Right atrium auricular region (tissue), 2 donors: ENCODE results near the gene CLEC4G. TPM values are rescaled to one million over a fixed set of nuclear protein-coding genes. Genes with fewer than 3 reads are reported as not detected.
"Not testable (repeated sequence)": the region's sequence is repeated elsewhere in the genome, so short reads cannot be mapped to it uniquely, and the experiment has no call there.

ENCODE experiments used
- DNase-seq: peaks from one replicate; pipeline ENCODE4 v3.0.0-alpha.2; 2019; ENCODE audit warnings: low spot score
- H3K27ac ChIP-seq, 2 donors: fragments of 200-600 bp; sonication (generic); 1 replicate in 1 of 2; 2 replicates in 1 of 2; pipeline ENCODE4 v1.5.1; 2016 to 2019
- H3K27me3 ChIP-seq, 2 donors: fragments of 200-600 bp; sonication (generic); one replicate each; pipeline versions ENCODE4 v1.5.1 to v1.6.0; 2017 to 2019
- H3K36me3 ChIP-seq: fragments of 200-600 bp; sonication (generic); one replicate; pipeline ENCODE4 v1.5.1; 2016
- H3K4me1 ChIP-seq, 2 donors: fragments of 200-600 bp; sonication (generic); one replicate each; pipeline versions ENCODE4 v1.5.1 to v1.6.0; 2017 to 2019
- H3K4me3 ChIP-seq, 2 donors: fragments of 200-600 bp; sonication (generic); 1 replicate in 1 of 2; 2 replicates in 1 of 2; pipeline ENCODE4 v1.5.1; 2017 to 2019; ENCODE audit warnings: mild to moderate bottlenecking in 1 of 2, moderate library complexity in 1 of 2
- H3K9me3 ChIP-seq, 2 donors: fragments of 200-600 bp; sonication (generic); one replicate each; pipeline ENCODE4 v1.5.1; 2019
- total RNA-seq, 2 donors: library from RNA; depleted of rRNA; stranded (reverse); fragments of >200 nt; gene quantifications; one replicate each; pipeline ENCODE4 v1.1.0, GENCODE V29; 2016
- TF ChIP-seq, protein P1 (sequence below), 2 donors: fragments of 200-600 bp; sonication (generic); IDR thresholded peaks; one replicate each; pipeline ENCODE4 v1.5.1; 2019; ENCODE audit warnings: antibody characterized with exemption in 2 of 2

Gene CLEC4G
- total RNA-seq, 2 donors from 2014 or later, result 0.55 TPM; not detected in 1

DNA sequence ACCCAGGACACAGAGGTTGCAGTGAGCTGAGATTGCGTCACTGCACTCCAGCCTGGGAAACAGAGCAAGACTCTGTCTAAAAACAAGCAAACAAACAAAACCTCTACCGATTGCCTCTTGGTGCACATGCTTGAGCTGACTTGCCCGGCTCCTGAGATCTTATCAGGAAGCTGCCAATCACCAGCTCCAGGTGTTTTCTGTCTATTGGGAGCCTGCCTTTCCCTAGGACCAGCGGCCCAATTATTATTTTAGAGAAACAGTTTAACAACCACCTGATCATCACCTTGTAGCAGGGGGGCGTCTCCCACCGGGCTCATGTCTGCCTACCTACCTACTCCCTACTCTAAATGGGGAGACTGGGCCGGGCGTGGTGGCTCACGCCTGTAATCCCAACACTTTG is 41.9 kb upstream of the CLEC4G start:
- Histone ChIP-seq H3K27ac (no peak overlapping the region), H3K36me3 (no peaks in the 10 kb centered on the region), H3K4me1 (no peaks in the 10 kb centered on the region), H3K27me3 (no peaks in the 10 kb centered on the region), H3K9me3 (no peaks in the 10 kb centered on the region), H3K4me3 (no peak overlapping the region)
- TF ChIP-seq, protein P1, sequence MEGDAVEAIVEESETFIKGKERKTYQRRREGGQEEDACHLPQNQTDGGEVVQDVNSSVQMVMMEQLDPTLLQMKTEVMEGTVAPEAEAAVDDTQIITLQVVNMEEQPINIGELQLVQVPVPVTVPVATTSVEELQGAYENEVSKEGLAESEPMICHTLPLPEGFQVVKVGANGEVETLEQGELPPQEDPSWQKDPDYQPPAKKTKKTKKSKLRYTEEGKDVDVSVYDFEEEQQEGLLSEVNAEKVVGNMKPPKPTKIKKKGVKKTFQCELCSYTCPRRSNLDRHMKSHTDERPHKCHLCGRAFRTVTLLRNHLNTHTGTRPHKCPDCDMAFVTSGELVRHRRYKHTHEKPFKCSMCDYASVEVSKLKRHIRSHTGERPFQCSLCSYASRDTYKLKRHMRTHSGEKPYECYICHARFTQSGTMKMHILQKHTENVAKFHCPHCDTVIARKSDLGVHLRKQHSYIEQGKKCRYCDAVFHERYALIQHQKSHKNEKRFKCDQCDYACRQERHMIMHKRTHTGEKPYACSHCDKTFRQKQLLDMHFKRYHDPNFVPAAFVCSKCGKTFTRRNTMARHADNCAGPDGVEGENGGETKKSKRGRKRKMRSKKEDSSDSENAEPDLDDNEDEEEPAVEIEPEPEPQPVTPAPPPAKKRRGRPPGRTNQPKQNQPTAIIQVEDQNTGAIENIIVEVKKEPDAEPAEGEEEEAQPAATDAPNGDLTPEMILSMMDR (IDR thresholded peaks at IDR 0.05), result no peak
- DNase-seq, result no peak

DNA sequence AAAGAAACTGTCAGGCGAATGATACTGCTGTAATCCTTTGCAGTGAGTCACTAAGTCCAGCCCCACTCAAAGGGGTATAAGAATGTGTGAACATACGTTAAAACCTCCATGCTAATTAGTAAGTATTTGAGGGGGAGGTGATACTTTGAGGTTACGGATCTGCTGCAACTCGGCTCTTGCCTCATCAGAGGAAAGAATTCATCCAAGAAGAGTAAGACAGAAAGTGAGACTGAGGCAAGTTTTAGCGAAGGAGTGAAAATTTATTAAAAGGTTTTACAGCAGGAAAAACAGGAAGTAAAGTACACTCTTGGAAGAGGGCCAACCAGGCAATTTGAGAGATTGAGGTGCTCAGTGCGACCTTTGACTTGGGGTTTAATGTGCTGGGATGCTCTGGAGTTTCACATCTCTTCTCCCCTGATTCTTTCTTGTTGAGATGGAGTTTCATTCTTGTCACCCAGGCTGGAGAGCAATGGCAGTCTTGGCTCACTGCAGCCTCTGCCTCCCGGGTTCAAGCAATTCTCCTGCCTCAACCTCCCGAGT is 40.9 kb upstream of the CLEC4G start:
- H3K27me3 ChIP-seq, result no peaks in the 10 kb centered on the region
- no peaks in the 10 kb centered on the region for H3K36me3 ChIP-seq
- TF ChIP-seq, protein P1 (IDR thresholded peaks at IDR 0.05), result no peak
- H3K9me3 ChIP-seq, result no peaks in the 10 kb centered on the region
- H3K27ac ChIP-seq, result no peak overlapping the region
- H3K4me3 ChIP-seq, result no peak overlapping the region
- no peak for DNase-seq
- no peaks in the 10 kb centered on the region for H3K4me1 ChIP-seq

DNA sequence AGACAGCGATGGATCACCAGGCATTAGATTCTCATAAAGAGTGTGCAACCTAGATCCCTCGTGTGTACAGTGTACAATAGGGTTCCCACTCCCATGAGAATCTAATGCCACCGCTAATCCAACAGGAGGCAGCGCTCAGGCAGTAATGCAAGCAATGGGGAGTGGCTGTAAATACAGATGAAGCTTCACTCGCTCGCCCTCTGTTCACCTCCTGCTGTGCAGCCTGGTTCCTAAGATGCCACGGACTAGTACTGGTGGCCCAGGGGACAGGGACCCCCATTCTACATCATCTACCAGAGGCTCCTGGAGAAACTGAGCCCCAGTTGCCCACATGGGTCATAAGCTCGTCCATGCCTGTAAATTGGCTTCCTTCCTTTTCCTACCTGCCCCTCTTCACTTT is 39.2 kb upstream of the CLEC4G start:
- Histone ChIP-seq H3K36me3 (no peaks in the 10 kb centered on the region), H3K27ac (no peak overlapping the region), H3K27me3 (no peaks in the 10 kb centered on the region), H3K4me3 (no peak overlapping the region), H3K4me1 (no peaks in the 10 kb centered on the region), H3K9me3 (no peaks in the 10 kb centered on the region)
- no peak for DNase-seq
- TF ChIP-seq, protein P1 (IDR thresholded peaks at IDR 0.05), result no peak

DNA sequence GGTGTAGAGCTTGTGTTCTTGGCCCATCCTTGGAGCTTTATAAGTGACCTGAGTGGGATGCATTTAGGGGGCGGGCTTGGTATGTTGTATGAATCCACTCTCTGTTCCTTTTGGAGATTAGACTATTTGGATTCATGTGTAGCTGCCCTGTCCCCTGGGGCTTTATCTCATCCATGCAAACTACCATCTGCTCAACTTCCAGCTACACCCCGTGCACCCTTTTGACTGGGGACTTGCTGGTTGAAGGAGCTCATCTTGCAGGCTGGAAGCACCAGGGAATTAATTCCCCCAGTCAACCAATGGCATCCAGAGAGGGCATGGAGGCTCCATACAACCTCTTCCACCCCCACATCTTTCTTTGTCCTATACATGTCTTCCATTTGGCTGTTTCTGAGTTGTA is 37.3 kb upstream of the CLEC4G start:
- no peak overlapping the region for H3K27ac ChIP-seq
- H3K4me1 ChIP-seq, result no peaks in the 10 kb centered on the region
- no peaks in the 10 kb centered on the region for H3K27me3 ChIP-seq
- H3K9me3 ChIP-seq, result no peaks in the 10 kb centered on the region
- TF ChIP-seq, protein P1 (IDR thresholded peaks at IDR 0.05), result no peak
- no peak overlapping the region for H3K4me3 ChIP-seq
- DNase-seq, result no peak
- no peaks in the 10 kb centered on the region for H3K36me3 ChIP-seq

DNA sequence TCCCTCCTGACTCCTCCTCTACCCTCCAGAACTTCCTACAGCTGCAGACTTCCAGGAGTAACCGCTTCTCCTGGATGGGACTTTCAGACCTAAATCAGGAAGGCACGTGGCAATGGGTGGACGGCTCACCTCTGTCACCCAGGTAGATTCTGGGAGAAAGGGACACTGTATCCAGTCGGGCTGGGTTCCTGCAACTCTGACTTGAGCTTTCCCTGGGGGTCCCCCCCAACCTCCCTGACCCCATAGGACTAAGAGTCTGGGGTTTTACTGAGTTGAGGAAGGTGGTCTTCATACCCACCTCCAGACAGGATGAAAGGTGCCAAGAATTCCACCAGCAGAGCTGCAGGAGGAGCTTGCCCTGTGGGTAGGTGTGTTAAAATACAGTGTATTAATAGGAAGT is 35.6 kb upstream of the CLEC4G start:
- H3K4me1 ChIP-seq, result no peaks in the 10 kb centered on the region
- no peaks in the 10 kb centered on the region for H3K9me3 ChIP-seq
- DNase-seq, result no peak
- no peaks in the 10 kb centered on the region for H3K36me3 ChIP-seq
- no peaks in the 10 kb centered on the region for H3K27me3 ChIP-seq
- TF ChIP-seq, protein P1 (IDR thresholded peaks at IDR 0.05), result no peak
- no peak overlapping the region for H3K27ac ChIP-seq
- no peak overlapping the region for H3K4me3 ChIP-seq

DNA sequence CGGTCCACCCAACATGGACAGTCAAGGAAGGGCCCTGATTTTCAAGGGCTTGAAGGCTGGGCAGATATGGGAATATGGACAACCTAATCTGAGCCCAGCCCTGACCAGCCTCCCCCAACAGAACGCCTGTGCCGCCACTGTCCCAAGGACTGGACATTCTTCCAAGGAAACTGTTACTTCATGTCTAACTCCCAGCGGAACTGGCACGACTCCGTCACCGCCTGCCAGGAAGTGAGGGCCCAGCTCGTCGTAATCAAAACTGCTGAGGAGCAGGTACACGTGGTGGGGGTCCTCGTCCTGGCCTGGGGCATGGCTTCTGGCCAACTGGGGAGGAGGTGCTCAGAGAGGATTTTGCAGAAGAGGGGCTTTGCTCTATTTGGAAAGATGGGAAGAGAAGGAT is 34.6 kb upstream of the CLEC4G start:
- H3K27me3 ChIP-seq, result no peaks in the 10 kb centered on the region
- no peaks in the 10 kb centered on the region for H3K4me1 ChIP-seq
- H3K4me3 ChIP-seq, result no peak overlapping the region
- no peak overlapping the region for H3K27ac ChIP-seq
- no peaks in the 10 kb centered on the region for H3K36me3 ChIP-seq
- DNase-seq, result no peak
- TF ChIP-seq, protein P1 (IDR thresholded peaks at IDR 0.05), result no peak
- no peaks in the 10 kb centered on the region for H3K9me3 ChIP-seq

DNA sequence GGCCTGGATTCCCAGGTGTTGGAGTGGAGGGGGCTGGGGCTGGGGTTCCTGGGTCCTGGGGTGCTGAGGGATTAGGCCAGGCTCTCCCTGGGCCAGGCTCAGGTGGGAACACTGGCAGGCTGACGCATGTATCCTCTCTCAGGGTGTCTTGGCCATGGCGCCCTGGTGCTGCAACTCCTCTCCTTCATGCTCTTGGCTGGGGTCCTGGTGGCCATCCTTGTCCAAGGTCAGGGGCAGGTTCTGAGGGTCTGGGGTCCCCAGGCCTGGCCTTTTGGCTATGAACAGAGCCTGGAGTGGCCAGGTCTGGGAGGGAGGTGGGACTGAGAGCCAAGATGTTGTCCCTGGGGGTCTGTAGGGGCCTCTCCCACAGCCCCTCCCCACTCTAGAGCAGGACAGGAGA is 33.1 kb upstream of the CLEC4G start:
- H3K4me3 ChIP-seq, H3K27ac ChIP-seq, H3K27me3 ChIP-seq, DNase-seq, H3K36me3 ChIP-seq, H3K9me3 ChIP-seq, H3K4me1 ChIP-seq: not testable (repeated sequence)

DNA sequence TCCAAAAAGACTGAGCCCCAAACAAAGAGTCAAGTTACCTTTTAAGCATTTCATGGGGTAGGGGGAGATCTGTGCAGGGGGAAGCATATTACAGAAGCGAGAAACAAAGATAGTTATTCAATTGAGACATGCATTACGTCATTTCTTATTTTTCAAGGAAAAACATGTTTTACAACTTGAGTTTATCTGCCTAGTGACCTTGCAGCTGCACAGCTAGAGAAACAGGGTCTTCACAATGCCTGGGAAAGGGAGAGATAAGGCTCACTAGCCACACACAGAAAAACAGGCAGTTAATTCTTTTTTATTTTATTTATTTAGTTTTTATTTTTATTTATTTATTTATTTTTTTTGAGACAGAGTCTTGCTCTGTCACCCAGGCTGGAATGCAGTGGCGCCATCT is 32.2 kb upstream of the CLEC4G start:
- not testable (repeated sequence) for H3K27ac ChIP-seq, H3K36me3 ChIP-seq, DNase-seq, H3K27me3 ChIP-seq, H3K4me3 ChIP-seq, H3K4me1 ChIP-seq
- peaks cover 0 to 10% of the 10 kb centered on the region in 2 donors for H3K9me3 ChIP-seq
